GM23338 (cell line): ENCODE measurements around the gene ARHGAP30.

Source experiments
- CREB1 ChIP-seq: fragments of 250-450 bp; sonication (Bioruptor Pico); IDR thresholded peaks from 2 replicates; pipeline ENCODE4 v1.5.0; 2020; ENCODE audit warnings: low read depth, mild to moderate bottlenecking, moderate library complexity
- CTCF ChIP-seq, 2 experiments: fragments of 200-600 bp in 1 of 2; sonication (generic) in 1 of 2; conservative IDR thresholded peaks; 2 replicates each; pipeline versions ENCODE4 v1.5.1 to v1.6.1; 2016 to 2017; ENCODE audit warnings: antibody characterized with exemption in 2 of 2, low read depth in 2 of 2, mild to moderate bottlenecking in 2 of 2, moderate library complexity in 1 of 2
- ETS1 ChIP-seq: IDR thresholded peaks from 2 replicates; pipeline ENCODE4 v1.6.1; 2016; ENCODE audit warnings: antibody characterized with exemption
- EZH2 ChIP-seq: fragments of 200-600 bp; sonication (generic); IDR thresholded peaks from one replicate; pipeline ENCODE4 v1.8.0; 2017; ENCODE audit warnings: antibody characterized with exemption, mild to moderate bottlenecking, low read depth; ENCODE audit not compliant: unreplicated experiment
- EZH2phosphoT487 ChIP-seq: fragments of 200-600 bp; sonication (generic); IDR thresholded peaks from one replicate; pipeline ENCODE4 v1.8.1; 2018; ENCODE audit warnings: antibody characterized with exemption; ENCODE audit not compliant: unreplicated experiment
- JUNB ChIP-seq: IDR thresholded peaks from one replicate; pipeline ENCODE4 v1.6.1; 2016; ENCODE audit warnings: antibody characterized with exemption; ENCODE audit not compliant: unreplicated experiment
- NANOG ChIP-seq: IDR thresholded peaks from 2 replicates; pipeline ENCODE4 v1.6.1; 2016; ENCODE audit warnings: antibody characterized with exemption, borderline replicate concordance
- POLR2AphosphoS5 ChIP-seq: IDR thresholded peaks from 2 replicates; pipeline ENCODE4 v1.6.1; 2016; ENCODE audit warnings: antibody characterized with exemption, low read depth
- STAT1 ChIP-seq: IDR thresholded peaks from one replicate; pipeline ENCODE4 v1.6.1; 2016; ENCODE audit warnings: antibody characterized with exemption; ENCODE audit not compliant: unreplicated experiment
- ZNF114 ChIP-seq: fragments of 250-450 bp; sonication (Bioruptor Pico); IDR thresholded peaks from 2 replicates; pipeline ENCODE4 v1.5.0; 2020; ENCODE audit warnings: mild to moderate bottlenecking, moderate library complexity
- ZNF331 ChIP-seq: fragments of 250-450 bp; sonication (Bioruptor Pico); IDR thresholded peaks from 2 replicates; pipeline ENCODE4 v1.5.0; 2020; ENCODE audit warnings: low read depth, mild to moderate bottlenecking, moderate library complexity
- ZNF462 ChIP-seq: fragments of 250-450 bp; sonication (Bioruptor Pico); IDR thresholded peaks from 2 replicates; pipeline ENCODE4 v1.5.0; 2020; ENCODE audit warnings: mild to moderate bottlenecking, moderate library complexity
- TF ChIP-seq, protein P1 (sequence below): IDR thresholded peaks from one replicate; pipeline ENCODE4 v1.6.1; 2018; ENCODE audit warnings: antibody characterized with exemption; ENCODE audit not compliant: unreplicated experiment

DNA sequence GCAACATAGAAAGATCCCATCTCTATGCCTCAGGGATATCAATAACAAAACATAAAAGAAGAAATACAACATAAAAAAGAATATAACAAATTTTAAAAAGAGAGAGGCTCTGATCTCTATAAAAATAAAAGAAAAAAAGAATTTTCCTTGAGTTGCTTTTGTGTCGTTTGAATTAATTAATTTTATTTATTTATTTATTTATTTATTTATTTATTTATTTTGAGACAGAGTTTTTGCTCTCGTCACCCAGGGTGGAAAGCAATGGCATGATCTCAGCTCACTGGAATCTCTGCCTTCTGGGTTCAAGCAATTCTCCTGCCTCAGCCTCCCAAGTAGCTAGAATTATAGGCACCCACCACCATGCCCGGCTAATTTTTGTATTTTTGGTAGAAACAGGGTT lies 57.3 kb downstream of the ARHGAP30 start:
- TF ChIP-seq CTCF (conservative IDR thresholded peaks at IDR 0.05; ENCODE audit: low read depth in 2 of 2): no peak
- TF ChIP-seq, protein P1, sequence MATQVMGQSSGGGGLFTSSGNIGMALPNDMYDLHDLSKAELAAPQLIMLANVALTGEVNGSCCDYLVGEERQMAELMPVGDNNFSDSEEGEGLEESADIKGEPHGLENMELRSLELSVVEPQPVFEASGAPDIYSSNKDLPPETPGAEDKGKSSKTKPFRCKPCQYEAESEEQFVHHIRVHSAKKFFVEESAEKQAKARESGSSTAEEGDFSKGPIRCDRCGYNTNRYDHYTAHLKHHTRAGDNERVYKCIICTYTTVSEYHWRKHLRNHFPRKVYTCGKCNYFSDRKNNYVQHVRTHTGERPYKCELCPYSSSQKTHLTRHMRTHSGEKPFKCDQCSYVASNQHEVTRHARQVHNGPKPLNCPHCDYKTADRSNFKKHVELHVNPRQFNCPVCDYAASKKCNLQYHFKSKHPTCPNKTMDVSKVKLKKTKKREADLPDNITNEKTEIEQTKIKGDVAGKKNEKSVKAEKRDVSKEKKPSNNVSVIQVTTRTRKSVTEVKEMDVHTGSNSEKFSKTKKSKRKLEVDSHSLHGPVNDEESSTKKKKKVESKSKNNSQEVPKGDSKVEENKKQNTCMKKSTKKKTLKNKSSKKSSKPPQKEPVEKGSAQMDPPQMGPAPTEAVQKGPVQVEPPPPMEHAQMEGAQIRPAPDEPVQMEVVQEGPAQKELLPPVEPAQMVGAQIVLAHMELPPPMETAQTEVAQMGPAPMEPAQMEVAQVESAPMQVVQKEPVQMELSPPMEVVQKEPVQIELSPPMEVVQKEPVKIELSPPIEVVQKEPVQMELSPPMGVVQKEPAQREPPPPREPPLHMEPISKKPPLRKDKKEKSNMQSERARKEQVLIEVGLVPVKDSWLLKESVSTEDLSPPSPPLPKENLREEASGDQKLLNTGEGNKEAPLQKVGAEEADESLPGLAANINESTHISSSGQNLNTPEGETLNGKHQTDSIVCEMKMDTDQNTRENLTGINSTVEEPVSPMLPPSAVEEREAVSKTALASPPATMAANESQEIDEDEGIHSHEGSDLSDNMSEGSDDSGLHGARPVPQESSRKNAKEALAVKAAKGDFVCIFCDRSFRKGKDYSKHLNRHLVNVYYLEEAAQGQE: no peak
- TF ChIP-seq EZH2: no peak
- TF ChIP-seq CREB1 (CRISPR knock-in tag): no peak
- TF ChIP-seq POLR2AphosphoS5: no peak
- TF ChIP-seq ZNF114 (CRISPR knock-in tag): no peak
- no peak for TF ChIP-seq STAT1
- TF ChIP-seq ETS1: no peak
- TF ChIP-seq EZH2phosphoT487: no peak
- TF ChIP-seq ZNF331: no peak
- no peak for TF ChIP-seq JUNB
- no peak for TF ChIP-seq ZNF462
- TF ChIP-seq NANOG: no peak
